SU-DHL-6 (cell line): ENCODE results near the gene KCNQ1OT1.

Experiments used
- H2AFZ ChIP-seq: fragments of 200-600 bp; sonication (generic); 2 replicates; pipeline ENCODE4 v1.6.1; 2014; ENCODE audit warnings: low read depth, mild to moderate bottlenecking, moderate library complexity, mixed read lengths, antibody characterized with exemption, low read length; ENCODE audit not compliant: severe bottlenecking
- H3F3A ChIP-seq: fragments of 200-600 bp; shearing (Covaris generic); 2 replicates; pipeline ENCODE4 v1.6.0; 2016; ENCODE audit warnings: antibody characterized with exemption, mild to moderate bottlenecking; ENCODE audit not compliant: insufficient read depth
- H3K27ac ChIP-seq: fragments of 200-600 bp; sonication (generic); 2 replicates; pipeline ENCODE4 v1.5.1; 2016; ENCODE audit warnings: low read depth, mild to moderate bottlenecking, low read length, moderate library complexity, mixed read lengths
- H3K27me3 ChIP-seq: fragments of 200-600 bp; sonication (generic), shearing (Covaris generic); 2 replicates; pipeline ENCODE4 v1.6.0; 2014; ENCODE audit warnings: mild to moderate bottlenecking, low read length
- H3K36me3 ChIP-seq: fragments of 200-600 bp; sonication (generic); 2 replicates; pipeline ENCODE4 v1.6.1; 2014; ENCODE audit warnings: mild to moderate bottlenecking, low read length, mixed read lengths
- H3K4me2 ChIP-seq: fragments of 300-600, 200-600 bp; shearing (Covaris generic), sonication (generic); 2 replicates; pipeline ENCODE4 v1.6.0; 2014; ENCODE audit warnings: low read length, low read depth, mild to moderate bottlenecking; ENCODE audit not compliant: poor library complexity, severe bottlenecking
- H3K4me3 ChIP-seq: fragments of 200-600 bp; sonication (generic); 2 replicates; pipeline ENCODE4 v1.5.1; 2014; ENCODE audit warnings: antibody characterized with exemption, low read length, mild to moderate bottlenecking, mixed read lengths; ENCODE audit not compliant: insufficient read depth, poor library complexity, severe bottlenecking
- H3K79me2 ChIP-seq: fragments of 200-600 bp; sonication (generic); 2 replicates; pipeline ENCODE4 v1.6.1; 2014; ENCODE audit warnings: mild to moderate bottlenecking, low read length, moderate library complexity; ENCODE audit not compliant: insufficient read depth
- H3K9ac ChIP-seq: fragments of 200-600 bp; sonication (generic); 2 replicates; pipeline ENCODE4 v1.7.0; 2014; ENCODE audit warnings: mild to moderate bottlenecking, low read length
- H3K9me2 ChIP-seq: fragments of 200-600 bp; sonication (generic); replicated peaks from 2 replicates; pipeline ENCODE4 v1.6.1; 2014; ENCODE audit warnings: low read length; ENCODE audit not compliant: insufficient read depth
- H3K9me3 ChIP-seq: fragments of 200-600 bp; sonication (generic); 2 replicates; pipeline ENCODE4 v1.6.1; 2014; ENCODE audit warnings: low read length, mixed read lengths; ENCODE audit not compliant: insufficient read depth
- H4K20me1 ChIP-seq: fragments of 200-600 bp; sonication (generic); 2 replicates; pipeline ENCODE4 v1.6.1; 2014; ENCODE audit warnings: low read depth, mild to moderate bottlenecking, antibody characterized with exemption, low read length, moderate library complexity, mixed read lengths
- CTCF ChIP-seq: fragments of 200-600 bp; sonication (generic); IDR thresholded peaks from one replicate; pipeline ENCODE4 v1.5.1; 2017; ENCODE audit warnings: antibody characterized with exemption, mild to moderate bottlenecking, low read length, moderate library complexity; ENCODE audit not compliant: insufficient read depth, poor library complexity, severe bottlenecking
- EZH2phosphoT487 ChIP-seq: fragments of 200-600 bp; sonication (generic), shearing (Covaris generic); conservative IDR thresholded peaks from 2 replicates; pipeline ENCODE4 v1.6.1; 2018; ENCODE audit warnings: mild to moderate bottlenecking, antibody characterized with exemption, low read length, moderate library complexity, mixed read lengths

KCNQ1OT1 gene

GRCh38 chr11:2661173-2662023 is 38.4 kb downstream of the KCNQ1OT1 start:
- TF ChIP-seq EZH2phosphoT487 (no peak), CTCF (no peak)
- H3K36me3 ChIP-seq, result no peaks in the 10 kb centered on the region

GRCh38 chr11:2660357-2660939 is 39.3 kb downstream of the KCNQ1OT1 start:
- H3K79me2 ChIP-seq, result no peaks in the 10 kb centered on the region
- no peak for TF ChIP-seq EZH2phosphoT487
- no peak for TF ChIP-seq CTCF
- peaks cover 16% of the 10 kb centered on the region; the same call in 1 of the 2 replicates for H3K9me3 ChIP-seq
- H3K9me2 ChIP-seq, result no peaks in the 10 kb centered on the region
- H3F3A ChIP-seq, result no peaks in the 10 kb centered on the region
- H3K9ac ChIP-seq, result no peak overlapping the region
- H3K27me3 ChIP-seq, result no peaks in the 10 kb centered on the region
- H4K20me1 ChIP-seq, result no peaks in the 10 kb centered on the region
- no peak overlapping the region for H3K27ac ChIP-seq
- H3K4me3 ChIP-seq, result no peak overlapping the region
- H2AFZ ChIP-seq, result no peak overlapping the region
- H3K4me2 ChIP-seq, result no peak overlapping the region
- H3K36me3 ChIP-seq, result no peaks in the 10 kb centered on the region

More at GRCh38 chr11:2661173-2662023, 38.4 kb downstream of the KCNQ1OT1 start:
- Histone ChIP-seq H3K79me2 (no peaks in the 10 kb centered on the region), H3K9me3 (peaks cover 16% of the 10 kb centered on the region; the same call in 1 of the 2 replicates), H3K9me2 (no peaks in the 10 kb centered on the region), H3K27me3 (no peaks in the 10 kb centered on the region), H3K4me3 (no peak overlapping the region), H3F3A (no peaks in the 10 kb centered on the region), H4K20me1 (no peaks in the 10 kb centered on the region), H3K4me2 (no peak overlapping the region), H2AFZ (no peak overlapping the region), H3K27ac (no peak overlapping the region), H3K9ac (no peak overlapping the region)

- Histone ChIP-seq H3K4me2 (no peak overlapping the region), H3K27ac (no peak overlapping the region), H3K4me3 (no peak overlapping the region), H2AFZ (no peak overlapping the region), H3F3A (no peaks in the 10 kb centered on the region), H3K36me3 (no peaks in the 10 kb centered on the region), H3K9ac (no peak overlapping the region), H3K9me2 (no peaks in the 10 kb centered on the region), H3K9me3 (peaks cover 16% of the 10 kb centered on the region; the same call in 1 of the 2 replicates), H3K27me3 (no peaks in the 10 kb centered on the region), H4K20me1 (no peaks in the 10 kb centered on the region), H3K79me2 (no peaks in the 10 kb centered on the region)
- TF ChIP-seq CTCF (no peak), EZH2phosphoT487 (no peak)
Observed at GRCh38 chr11:2657697-2658284, 42.0 kb downstream of the KCNQ1OT1 start.
